ENCODE data around the gene ENTPD3.
"Not testable (repeated sequence)": the region's sequence is repeated elsewhere in the genome, so short reads cannot be mapped to it uniquely, and the experiment has no call there.

Gene ENTPD3

DNA sequence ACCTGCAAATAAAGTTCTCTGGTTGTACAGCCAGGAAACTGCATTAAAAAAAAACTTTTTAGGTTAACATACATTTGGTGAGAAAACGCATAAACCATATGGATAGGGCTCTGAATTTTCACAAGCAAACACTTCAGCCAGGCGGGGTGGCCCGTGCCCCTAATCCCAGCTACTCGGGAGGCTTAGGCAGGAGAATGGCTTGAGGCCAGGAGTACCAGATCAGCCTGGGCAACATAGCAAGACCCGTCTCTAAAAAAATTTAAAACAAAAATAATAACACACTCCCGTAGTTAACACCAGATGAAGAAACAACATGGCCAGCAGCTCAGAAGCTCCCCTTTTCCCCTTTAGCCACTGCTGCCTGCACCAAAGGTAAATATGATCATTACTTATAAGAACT, 66.9 kb downstream of the ENTPD3 start:
- TF ChIP-seq, protein P1, sequence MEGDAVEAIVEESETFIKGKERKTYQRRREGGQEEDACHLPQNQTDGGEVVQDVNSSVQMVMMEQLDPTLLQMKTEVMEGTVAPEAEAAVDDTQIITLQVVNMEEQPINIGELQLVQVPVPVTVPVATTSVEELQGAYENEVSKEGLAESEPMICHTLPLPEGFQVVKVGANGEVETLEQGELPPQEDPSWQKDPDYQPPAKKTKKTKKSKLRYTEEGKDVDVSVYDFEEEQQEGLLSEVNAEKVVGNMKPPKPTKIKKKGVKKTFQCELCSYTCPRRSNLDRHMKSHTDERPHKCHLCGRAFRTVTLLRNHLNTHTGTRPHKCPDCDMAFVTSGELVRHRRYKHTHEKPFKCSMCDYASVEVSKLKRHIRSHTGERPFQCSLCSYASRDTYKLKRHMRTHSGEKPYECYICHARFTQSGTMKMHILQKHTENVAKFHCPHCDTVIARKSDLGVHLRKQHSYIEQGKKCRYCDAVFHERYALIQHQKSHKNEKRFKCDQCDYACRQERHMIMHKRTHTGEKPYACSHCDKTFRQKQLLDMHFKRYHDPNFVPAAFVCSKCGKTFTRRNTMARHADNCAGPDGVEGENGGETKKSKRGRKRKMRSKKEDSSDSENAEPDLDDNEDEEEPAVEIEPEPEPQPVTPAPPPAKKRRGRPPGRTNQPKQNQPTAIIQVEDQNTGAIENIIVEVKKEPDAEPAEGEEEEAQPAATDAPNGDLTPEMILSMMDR (IDR thresholded peaks at IDR 0.05; ENCODE audit: low read depth, low read length, missing control alignments): no peak
- H3K4me3 ChIP-seq (ENCODE audit: low read depth, low read length): peak overlapping the region; percentile 70
- DNase-seq (ENCODE audit: low read depth): no peak
- in situ Hi-C loops (cut with HindIII; ENCODE audit: low sequenced_read_pairs): no loop called here

DNA sequence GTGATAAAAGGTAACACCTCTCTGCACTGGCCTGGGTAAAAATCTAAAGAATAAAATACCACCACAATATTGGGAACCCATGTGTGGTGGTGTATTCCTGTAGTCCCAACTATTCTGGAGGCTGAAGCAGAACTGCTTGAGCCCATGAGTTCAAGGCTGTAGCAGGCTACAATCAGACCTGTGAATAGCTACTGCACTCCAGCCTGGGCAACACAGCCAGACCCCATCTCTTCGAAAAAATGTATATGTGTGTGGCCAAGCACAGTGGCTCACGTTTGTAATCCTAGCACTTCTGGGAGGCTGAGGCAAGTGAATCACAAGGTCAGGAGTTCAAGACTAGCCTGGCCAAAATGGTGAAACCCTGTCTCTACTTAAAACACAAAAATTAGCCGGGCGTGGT, 68.3 kb downstream of the ENTPD3 start:
- no peak for DNase-seq (ENCODE audit: low read depth)
- TF ChIP-seq, protein P1 (IDR thresholded peaks at IDR 0.05; ENCODE audit: low read depth, low read length, missing control alignments): no peak
- in situ Hi-C loops (cut with HindIII; ENCODE audit: low sequenced_read_pairs): no loop called here
- H3K4me3 ChIP-seq (ENCODE audit: low read depth, low read length): no peak overlapping the region

DNA sequence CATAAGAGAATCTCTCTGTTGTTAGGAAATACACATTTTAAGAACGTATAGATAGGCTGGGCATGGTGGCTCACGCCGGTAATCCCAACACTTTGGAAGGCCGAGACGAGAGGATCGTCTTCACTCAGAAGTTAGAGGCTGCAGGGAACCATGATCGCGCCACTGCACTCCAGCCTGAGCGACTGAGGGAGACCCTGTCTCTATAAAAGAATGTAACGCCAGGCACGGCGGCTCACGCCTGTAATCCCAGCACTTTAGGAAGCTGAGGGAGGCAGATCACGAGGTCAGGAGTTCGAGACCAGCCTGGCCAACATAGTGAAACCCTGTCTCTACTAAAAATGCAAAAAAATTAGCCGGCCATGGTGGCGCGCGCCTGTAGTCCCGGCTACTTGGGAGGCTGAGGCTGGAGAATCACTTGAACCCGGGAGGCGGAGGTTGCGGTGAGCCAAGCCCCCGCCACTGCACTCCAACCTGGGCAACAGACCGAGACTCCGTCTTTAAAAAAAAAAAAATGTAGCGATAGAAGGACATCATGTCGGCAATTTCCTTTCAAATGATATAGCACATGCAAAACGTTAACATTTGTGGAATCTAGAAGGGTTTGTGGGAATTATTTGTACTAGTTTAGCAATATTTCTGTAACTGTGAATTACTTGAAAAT, 69.4 kb downstream of the ENTPD3 start:
- in situ Hi-C loops (cut with HindIII; ENCODE audit: low sequenced_read_pairs): no loop called here
- peak overlapping the region; percentile 90 for H3K4me3 ChIP-seq (ENCODE audit: low read depth, low read length)
- TF ChIP-seq, protein P1 (IDR thresholded peaks at IDR 0.05; ENCODE audit: low read depth, low read length, missing control alignments): no peak
- no peak for DNase-seq (ENCODE audit: low read depth)

DNA sequence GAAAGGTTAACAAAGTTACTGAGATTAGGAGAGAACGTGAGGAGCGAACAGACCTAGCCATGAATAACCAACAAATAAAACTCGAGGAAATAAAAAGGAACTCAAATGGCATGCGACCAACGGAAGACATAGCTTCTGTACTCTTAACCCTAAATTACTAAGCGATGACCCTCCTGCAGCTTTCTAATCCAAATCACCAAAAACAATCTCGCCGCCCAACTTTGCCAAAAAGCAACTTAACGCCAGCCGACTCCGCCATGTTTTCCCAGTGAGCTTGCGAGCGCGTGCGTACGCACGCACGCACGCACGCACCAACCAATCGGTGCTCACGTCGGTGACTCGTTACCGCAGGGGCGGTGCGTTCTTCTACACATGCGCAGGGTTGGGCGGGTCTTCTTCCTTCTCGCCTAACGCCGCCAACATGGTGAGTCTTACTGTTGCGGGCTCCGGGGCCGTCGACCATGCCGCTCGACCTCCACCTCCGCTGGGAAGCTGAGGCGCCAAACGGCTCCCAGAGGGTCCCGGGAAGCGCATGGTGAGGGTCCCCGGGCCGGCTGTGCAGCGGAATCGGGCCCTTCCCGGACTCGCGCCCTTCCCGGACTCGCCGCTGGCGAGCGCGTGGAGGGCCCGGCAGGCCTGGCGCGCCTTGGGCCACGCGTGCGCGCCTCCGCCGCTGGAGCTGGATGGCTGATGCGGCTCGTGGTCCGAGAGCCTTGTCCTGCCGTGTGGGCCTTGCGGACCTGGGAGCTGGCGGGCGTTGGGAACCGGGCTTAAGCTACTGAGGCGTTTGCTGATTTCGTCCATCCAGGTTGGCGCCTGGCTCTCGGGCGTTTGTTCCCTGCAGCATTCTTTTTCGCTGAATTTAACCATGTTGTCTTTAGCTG, 70.2 kb downstream of the ENTPD3 start, which contains the start of gene RPL14:
Gene RPL14 (plus strand): TSS at position 400 of the 884 bp plus-strand sequence. CDS start 133 bp downstream, at position 533.
- DNase-seq (ENCODE audit: low read depth): peak; percentile 88
- peak within 1 kb of the TSS; percentile 90 for H3K4me3 ChIP-seq (ENCODE audit: low read depth, low read length)
- in situ Hi-C loops (cut with HindIII; ENCODE audit: low sequenced_read_pairs): no loop called here
- TF ChIP-seq, protein P1 (IDR thresholded peaks at IDR 0.05; ENCODE audit: low read depth, low read length, missing control alignments): no peak

DNA sequence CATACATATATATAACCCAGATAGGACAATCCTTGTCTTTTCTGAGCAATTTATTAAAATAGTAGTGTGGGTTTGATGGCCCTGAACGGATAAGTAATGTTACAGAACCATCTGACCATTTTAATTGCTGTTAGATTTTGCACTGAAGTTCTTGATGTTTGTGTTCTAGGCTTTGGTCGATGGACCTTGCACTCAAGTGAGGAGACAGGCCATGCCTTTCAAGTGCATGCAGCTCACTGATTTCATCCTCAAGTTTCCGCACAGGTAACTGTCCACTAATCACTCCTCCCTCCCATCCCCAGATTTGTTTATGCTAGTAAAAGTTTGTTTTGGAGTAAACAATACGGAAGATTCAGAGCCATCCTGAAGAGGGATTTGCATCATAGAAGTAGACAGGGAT, 71.5 kb downstream of the ENTPD3 start:
- DNase-seq (ENCODE audit: low read depth): no peak
- TF ChIP-seq, protein P1 (IDR thresholded peaks at IDR 0.05; ENCODE audit: low read depth, low read length, missing control alignments): no peak
- peak overlapping the region; percentile 90 for H3K4me3 ChIP-seq (ENCODE audit: low read depth, low read length)
- in situ Hi-C loops (cut with HindIII; ENCODE audit: low sequenced_read_pairs): no loop called here

DNA sequence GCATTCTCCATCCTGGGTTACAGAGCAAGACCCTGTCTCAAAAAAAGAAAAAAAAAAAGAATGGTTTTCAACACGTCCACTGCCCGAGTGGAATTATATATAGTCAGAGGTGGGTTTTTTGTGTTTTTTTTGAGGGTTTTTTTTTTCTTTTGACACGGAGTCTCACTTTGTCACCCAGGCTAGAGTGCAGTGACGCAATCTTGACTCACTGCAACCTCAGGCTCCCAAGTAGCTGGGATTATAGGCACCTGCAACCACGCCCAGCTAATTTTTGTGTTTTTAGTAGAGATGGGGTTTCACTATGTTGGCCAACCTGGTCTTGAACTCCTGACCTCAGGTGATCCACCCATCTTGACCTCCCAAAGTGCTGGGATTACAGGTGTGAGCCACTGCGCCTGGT, 73.5 kb downstream of the ENTPD3 start:
- H3K4me3 ChIP-seq (ENCODE audit: low read depth, low read length); in situ Hi-C loops (cut with HindIII; ENCODE audit: low sequenced_read_pairs); DNase-seq (ENCODE audit: low read depth): not testable (repeated sequence)

DNA sequence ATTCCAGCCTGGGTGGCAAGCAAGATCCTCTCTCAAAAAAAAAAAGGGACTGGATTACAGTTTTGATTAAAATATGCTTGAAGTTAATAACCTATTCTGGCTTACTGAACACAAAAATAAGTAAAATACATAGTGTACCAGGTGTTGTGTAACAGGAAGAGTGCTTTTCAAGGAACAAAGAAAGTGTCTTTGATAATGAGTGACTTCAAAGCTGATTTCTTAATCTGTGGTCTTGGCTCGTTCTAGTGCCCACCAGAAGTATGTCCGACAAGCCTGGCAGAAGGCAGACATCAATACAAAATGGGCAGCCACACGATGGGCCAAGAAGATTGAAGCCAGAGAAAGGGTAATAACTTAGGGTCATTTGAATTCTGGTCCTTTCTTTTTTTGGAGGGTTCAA, 74.2 kb downstream of the ENTPD3 start:
- TF ChIP-seq, protein P1 (IDR thresholded peaks at IDR 0.05; ENCODE audit: low read depth, low read length, missing control alignments): no peak
- in situ Hi-C loops (cut with HindIII; ENCODE audit: low sequenced_read_pairs): no loop called here
- H3K4me3 ChIP-seq (ENCODE audit: low read depth, low read length): no peak overlapping the region
- no peak for DNase-seq (ENCODE audit: low read depth)

DNA sequence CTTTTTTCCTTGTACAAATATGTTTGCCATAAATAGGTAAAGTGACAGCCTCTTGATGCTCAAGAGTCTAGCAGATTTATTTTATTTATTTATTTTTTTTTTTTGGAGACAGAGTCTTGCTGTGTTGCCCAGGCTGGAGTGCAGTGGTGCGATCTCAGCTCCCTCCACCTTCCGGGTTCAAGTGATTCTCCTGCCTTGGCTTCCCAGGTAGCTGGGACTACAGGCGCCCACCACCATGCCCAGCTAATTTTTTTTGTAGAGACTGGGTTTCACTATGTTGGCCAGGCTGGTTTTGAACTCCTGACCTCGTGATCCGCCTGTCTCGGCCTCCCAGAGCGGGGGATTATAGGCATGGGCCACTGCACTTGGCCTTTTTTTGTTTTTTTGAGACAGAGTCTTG, 75.9 kb downstream of the ENTPD3 start:
- DNase-seq (ENCODE audit: low read depth); in situ Hi-C loops (cut with HindIII; ENCODE audit: low sequenced_read_pairs); H3K4me3 ChIP-seq (ENCODE audit: low read depth, low read length): not testable (repeated sequence)

All from astrocyte of the cerebellum (primary cell).